GM18502 (cell line): ENCODE results near the gene COA7.

Experiments used
- ATAC-seq: cut with Tn5 transposase; IDR thresholded peaks from one replicate; pipeline ENCODE4 v1.9.1; 2021; ENCODE audit warnings: mild to moderate bottlenecking; ENCODE audit not compliant: unreplicated experiment, poor library complexity

Gene COA7

GRCh38 chr1:52645261-52645660, 52.9 kb downstream of the COA7 start:
- no peak for ATAC-seq

- no peak for ATAC-seq
Measured at GRCh38 chr1:52641307-52641706, 56.8 kb downstream of the COA7 start.

- ATAC-seq, result no peak
Measured at GRCh38 chr1:52640697-52641096, 57.5 kb downstream of the COA7 start.

GRCh38 chr1:52637946-52638345, 60.2 kb downstream of the COA7 start:
- no peak for ATAC-seq

GRCh38 chr1:52636721-52637695, 61.1 kb downstream of the COA7 start:
- ATAC-seq, result peak; percentile 82

GRCh38 chr1:52635321-52636089, 62.6 kb downstream of the COA7 start:
- no peak for ATAC-seq
